NOMO-1 (cell line): ENCODE data around the gene MAP4K3.
"Not testable (repeated sequence)": the region's sequence is repeated elsewhere in the genome, so short reads cannot be mapped to it uniquely, and the experiment has no call there.

Experiments used
- DNase-seq, 2 experiments: peaks; one replicate each; lab custom pipeline; 2025; ENCODE audit not compliant: unreplicated experiment in 2 of 2; lab: John Stamatoyannopoulos, UW

The MAP4K3 gene

DNA sequence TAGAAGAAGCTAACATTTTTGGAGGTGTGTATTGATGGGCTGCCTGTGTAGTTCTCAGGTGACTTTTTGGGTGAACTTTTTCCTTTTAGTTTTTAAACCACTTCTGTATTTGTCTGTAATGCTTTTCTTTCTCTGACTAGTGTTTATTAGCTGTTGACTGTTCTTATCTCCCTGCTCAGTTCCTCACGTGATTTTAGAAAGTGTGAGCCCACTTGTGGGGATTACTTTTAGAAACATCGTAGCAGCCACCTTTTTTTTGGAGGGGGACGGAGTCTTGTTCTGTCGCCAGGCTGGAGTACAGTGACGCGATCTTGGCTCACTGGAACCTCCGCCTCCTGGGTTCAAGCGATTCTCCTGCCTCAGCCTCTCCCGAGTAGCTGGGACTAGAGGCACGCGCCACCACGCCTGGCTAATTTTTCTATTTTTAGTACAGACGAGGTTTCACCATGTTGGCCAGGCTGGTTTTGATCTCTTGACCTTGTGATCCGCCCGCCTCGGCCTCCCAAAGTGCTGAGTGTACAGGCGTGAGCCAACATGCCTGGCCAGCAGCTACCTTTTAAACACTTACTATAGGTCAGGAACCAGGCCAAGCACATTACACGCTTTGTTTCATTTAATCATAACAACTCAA is 184.1 kb downstream of the MAP4K3 start:
- DNase-seq, result no peak

DNA sequence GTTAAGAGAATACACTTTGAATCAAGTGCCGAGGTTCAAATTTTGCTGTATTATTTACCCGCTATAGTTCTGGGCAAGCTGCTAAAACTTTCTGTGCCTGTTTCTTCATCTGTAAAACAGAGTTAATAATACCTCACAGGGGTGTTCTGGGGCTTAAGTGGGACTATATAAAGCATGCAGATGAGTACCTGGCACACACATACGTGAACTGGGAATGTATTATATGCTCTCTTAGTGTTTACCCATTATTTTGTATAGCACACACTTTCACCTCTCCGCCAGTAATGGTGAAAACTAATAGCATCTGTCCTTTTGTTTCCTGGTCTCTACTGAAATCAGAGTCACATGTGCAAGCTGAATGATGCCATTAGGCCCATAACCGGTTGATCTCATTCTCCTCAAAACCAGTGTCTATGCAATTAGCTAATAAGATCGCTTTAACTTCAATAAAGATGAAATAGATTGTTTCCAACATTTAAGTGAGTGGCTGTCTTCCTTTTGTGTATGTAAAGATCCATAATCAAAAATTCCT is 189.5 kb downstream of the MAP4K3 start:
- DNase-seq, result no peak

GRCh38 chr2:39246382-39246980 is 190.6 kb downstream of the MAP4K3 start:
- no peak for DNase-seq

- peak in 1 of 2 experiments; percentile 14 for DNase-seq
Measured at GRCh38 chr2:39244963-39245625, 192.0 kb downstream of the MAP4K3 start.

GRCh38 chr2:39244241-39244862 is 192.7 kb downstream of the MAP4K3 start:
- DNase-seq, result not testable (repeated sequence)

DNA sequence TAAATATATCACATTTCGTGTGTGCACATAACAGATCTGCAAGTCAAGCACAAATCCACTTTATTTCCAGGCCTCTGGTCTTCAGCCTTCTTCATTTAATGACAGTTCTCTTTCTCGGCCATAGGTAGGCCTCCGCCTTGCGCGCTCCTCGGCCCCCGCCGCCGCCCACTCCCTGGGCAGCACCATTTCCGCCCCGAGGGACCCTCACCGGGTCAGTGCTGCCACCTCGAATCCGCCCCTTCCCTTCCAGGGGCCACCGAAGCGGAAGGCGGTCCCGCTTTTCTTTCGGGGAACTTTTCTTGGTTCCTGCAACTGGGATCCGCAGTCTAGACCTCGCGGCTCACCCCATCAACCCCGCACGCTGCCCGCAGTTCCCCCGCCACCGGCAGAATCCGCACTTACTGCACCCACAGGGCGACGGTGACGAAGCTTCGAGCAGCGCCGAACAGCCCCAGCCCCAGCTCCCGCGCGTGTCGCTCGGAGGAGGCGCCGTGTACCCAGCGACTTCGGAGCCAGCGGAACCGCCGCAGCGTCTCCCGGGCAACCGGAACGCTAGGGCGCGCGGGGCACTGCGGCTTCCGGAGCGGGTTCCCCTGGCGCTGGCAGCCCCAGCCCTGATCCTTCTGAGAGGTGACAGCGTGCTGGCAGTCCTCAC is 193.5 kb downstream of the MAP4K3 start, which contains the start of gene CDKL4:
CDKL4 (minus strand) TSS at position 502 of the 655 bp plus-strand sequence.
- no peak for DNase-seq

DNA sequence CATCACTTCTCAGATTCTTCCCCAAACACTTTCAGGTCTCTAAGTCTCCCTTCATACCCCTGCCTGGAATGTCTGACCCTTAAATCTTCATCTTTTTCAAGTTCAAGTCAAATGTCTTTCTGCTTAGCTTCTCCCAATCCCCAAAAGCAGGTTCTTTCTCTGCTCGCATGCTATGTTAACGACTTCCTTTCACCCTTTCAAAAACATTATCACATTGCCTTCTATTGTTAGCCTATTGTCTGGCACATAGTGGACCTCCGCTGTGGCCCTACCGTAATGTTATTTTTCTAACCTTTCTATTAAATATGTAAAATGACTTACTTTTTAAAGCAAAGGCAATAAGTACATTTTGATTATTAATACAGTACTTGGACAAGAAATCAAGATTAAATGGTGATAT is 195.5 kb downstream of the MAP4K3 start:
- DNase-seq, result no peak

DNA sequence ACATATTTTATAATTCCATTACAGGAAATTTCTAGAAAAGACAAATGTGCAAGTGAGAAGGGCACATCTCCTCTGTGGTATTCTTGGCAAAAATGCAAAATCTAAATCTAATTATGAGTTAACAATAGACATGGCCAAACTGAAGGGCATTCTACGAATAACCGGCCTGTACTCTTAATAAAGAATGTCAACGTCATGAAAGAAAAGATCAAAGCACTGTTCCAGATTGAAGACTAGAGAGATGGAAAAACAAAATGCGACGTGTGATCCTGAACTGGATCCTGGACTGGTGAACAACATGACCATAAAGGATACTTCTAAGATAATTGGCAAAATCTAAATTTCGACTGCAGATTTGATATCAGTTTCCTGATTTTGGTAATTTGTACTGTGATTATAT is 196.3 kb downstream of the MAP4K3 start:
- no peak for DNase-seq

DNA sequence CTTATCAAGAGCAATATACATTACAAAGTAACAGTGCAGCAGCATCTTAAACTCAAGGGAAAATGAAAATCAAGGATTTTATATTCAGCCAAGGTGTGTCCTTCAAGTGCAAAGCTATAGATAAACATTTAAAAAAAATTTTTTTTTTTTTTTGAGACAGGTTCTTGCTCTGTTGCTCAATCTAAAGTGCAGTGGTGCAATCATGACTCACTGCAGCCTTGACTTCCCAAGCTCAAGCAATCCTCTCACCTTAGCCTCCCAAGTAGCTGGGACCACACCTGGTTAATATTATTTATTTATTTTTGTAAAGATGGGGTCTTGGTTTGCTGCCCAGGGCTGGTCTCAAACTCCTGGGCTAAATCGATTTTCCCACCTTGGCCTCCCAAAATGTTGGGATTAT is 202.3 kb downstream of the MAP4K3 start:
- no peak for DNase-seq

DNA sequence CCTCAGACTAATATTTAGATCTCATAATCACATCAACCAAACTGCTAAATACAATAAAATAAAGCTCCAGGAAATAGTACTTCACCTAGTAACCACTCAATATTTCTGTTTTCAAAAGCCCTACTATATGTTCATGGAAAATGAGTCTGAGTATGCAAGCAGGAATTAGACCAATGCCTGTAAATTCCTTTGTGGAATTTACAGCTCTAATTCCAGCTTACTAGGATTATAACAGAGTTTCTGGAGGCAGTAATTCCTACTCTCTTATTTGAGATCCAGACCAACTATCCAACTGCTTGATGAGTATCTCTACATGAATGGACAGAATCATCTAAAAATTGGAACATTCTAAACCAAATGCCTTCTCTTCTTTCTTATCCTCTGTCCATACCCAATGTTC is 204.9 kb downstream of the MAP4K3 start:
- DNase-seq, result no peak

DNA sequence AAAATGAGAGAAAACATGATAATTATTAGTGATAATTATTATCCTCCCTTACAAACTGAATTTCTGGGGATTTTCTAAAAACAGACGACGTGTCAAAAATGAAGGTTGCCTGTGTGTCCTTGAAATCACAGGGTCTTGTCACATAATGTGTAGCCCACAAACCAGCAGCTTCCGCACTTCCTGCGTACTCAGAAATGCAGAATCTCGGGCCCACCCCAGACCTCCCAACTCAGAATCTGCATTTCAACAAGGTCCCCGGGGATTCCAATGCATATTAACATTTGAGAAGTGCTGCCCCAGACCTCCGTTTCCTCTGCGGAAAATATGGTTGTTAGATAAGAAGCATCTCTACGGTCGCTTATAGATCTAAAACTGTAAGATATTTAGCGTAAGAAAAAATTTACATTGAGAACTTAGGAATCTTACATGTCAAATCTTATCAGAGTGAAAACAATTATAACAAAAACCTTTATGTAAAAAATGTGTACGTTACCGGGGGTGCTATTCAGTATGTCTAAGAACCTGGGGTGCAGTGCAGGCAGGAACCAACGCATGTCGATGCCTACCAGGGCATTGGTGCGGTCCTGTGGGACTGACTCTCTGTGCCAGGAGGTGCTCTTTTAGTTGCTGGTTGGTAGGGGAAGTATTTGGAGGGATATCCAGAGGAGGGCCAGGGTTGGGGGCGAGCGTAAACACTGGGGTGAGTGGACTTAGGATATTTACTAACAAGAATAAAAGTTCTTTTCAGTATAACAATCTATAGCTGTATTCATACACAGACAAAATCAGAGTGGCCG is 208.5 kb downstream of the MAP4K3 start:
- no peak for DNase-seq

- DNase-seq, result peak; percentile 51 to 64
Measured at GRCh38 chr2:39227628-39228412, 209.3 kb downstream of the MAP4K3 start.

DNA sequence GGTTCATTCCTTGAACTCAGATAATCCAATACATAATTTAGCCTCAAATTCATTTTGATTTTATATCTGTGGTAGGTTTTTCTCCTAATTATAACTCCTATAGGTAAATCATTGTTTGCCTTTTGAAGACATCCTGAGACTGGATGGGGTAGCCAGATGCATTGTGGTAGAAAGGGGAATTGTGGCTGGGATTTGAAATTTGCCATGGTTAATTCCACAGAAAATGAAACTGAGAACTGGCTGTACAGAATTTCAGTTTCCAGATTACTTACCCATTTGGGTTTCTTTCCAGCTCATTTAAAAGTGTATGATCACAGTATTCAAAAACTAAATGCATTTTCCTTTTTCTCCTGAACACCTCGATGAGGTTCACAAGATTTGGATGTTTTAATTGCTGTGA is 211.5 kb downstream of the MAP4K3 start:
- DNase-seq, result no peak

DNA sequence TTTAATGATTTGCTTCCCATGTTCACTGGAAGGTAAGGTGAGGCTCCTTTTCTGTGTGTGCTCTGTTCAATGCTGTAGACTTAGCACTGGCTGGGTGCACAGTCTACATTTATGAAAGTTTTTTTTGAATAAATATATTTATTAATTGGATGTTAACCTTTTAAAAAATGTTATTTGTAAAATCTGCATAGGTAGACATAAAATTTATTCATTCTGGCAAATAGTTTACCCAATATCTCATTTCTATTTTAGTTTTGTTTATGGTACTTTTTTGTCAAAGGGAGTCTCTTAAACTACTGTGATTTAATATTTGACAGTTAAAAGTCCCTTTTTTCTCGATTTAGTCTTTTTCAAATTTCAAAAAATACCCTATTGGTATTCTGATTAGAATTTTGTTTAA is 213.2 kb downstream of the MAP4K3 start:
- DNase-seq, result no peak

DNA sequence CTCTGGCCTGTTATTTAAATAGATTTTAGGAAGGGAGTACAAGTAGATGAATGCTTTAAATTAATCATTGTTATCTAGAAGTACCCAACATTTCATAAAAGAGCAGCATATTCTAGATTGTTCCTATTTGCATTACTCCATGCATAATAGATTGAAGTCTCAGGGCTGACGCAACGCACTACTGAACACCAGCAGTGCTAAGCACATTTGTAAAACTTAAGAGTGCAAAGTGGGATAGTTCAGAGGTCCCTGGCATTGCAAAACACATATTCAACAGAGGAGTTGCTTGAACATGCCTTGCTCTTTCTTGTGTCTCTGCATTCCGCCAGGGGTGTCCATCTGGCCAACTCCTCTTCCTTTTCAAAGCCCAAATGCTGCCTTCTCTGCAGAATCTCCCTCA is 215.6 kb downstream of the MAP4K3 start:
- DNase-seq, result no peak

GRCh38 chr2:39220136-39220535 is 216.9 kb downstream of the MAP4K3 start:
- no peak for DNase-seq

- no peak for DNase-seq
Measured at GRCh38 chr2:39218391-39218790, 218.7 kb downstream of the MAP4K3 start.

- no peak for DNase-seq
Measured at GRCh38 chr2:39217192-39217550, 219.9 kb downstream of the MAP4K3 start.

DNA sequence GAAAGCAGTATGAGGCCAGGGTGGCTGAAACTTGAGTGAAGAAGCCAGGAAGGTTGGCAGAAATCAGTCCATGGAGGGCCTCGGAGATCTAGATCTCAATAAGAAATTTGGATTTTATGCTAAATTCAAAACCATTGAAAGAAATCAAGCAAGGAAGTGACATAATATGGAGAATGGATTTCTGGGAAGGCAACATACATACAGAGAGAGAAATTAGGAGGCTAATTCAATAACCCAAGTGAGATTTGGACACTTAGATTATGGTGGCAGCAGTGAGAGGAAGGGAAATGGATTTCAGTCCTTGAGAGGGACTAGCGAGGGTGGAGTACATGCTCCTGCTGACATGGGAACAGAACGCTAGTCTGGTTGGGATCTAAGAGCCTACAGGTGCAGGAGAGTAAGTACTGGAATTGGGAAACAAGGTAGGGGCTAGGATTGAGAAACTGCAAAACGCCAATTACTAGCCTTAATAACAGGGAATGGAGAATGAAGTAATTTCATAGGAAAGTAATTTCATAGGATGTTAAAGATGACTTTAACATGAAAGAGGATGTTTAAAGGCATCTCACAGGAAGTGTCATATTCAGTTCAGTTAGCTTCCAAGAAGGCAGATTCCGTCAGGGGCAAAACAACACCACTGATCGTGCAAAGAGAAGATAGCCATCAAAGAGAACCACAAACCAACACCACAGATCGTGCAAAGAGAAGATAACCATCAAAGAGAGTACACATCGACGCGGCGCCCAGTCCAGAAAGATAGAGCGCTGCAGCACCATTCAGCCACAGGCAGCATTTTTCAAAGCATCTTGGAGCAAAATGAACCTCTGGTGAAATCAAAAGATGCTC is 220.5 kb downstream of the MAP4K3 start:
- DNase-seq, result no peak
